Measurements from ENCODE around the gene CNNM4.

CNNM4 gene

GRCh38 chr2:96763511-96764252 is 3.0 kb downstream of the CNNM4 start:
- Histone ChIP-seq H3K36me3 (ENCODE audit: insufficient read depth, low read length) (no peaks in the 10 kb centered on the region), H3K4me1 (ENCODE audit: insufficient read depth, low read length) (peaks cover 26% of the 10 kb centered on the region), H3K27me3 (ENCODE audit: insufficient read depth, low read length) (no peaks in the 10 kb centered on the region), H3K4me3 (ENCODE audit: low read length) (peak overlapping the region; percentile 31), H2AFZ (ENCODE audit: low read depth, low read length) (no peak overlapping the region), H3K9me3 (ENCODE audit: low read length) (no peaks in the 10 kb centered on the region)

DNA sequence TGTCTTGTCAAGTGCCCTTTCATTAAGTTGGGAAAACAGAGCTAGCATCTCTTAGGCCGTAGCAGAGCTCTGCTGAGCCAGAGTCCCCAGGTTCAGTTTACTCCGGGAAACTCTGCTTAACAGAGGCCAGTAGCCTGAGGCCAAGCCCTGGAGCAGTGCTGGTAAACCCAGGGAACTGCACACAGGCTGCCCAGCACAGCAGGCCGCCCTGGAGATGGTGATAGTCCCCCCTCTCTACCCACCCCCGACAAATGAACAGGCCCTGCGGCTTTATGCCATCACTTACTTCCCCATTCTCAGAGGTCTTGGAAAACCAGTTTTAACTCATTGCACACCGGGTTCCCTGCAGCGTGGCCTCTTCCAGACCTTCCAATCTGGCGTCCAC is 3.5 kb downstream of the CNNM4 start:
- Histone ChIP-seq H3K4me1 (ENCODE audit: insufficient read depth, low read length) (peaks cover 26% of the 10 kb centered on the region), H3K4me3 (ENCODE audit: low read length) (no peak overlapping the region), H3K9me3 (ENCODE audit: low read length) (no peaks in the 10 kb centered on the region), H2AFZ (ENCODE audit: low read depth, low read length) (no peak overlapping the region), H3K36me3 (ENCODE audit: insufficient read depth, low read length) (no peaks in the 10 kb centered on the region), H3K27me3 (ENCODE audit: insufficient read depth, low read length) (no peaks in the 10 kb centered on the region)

DNA sequence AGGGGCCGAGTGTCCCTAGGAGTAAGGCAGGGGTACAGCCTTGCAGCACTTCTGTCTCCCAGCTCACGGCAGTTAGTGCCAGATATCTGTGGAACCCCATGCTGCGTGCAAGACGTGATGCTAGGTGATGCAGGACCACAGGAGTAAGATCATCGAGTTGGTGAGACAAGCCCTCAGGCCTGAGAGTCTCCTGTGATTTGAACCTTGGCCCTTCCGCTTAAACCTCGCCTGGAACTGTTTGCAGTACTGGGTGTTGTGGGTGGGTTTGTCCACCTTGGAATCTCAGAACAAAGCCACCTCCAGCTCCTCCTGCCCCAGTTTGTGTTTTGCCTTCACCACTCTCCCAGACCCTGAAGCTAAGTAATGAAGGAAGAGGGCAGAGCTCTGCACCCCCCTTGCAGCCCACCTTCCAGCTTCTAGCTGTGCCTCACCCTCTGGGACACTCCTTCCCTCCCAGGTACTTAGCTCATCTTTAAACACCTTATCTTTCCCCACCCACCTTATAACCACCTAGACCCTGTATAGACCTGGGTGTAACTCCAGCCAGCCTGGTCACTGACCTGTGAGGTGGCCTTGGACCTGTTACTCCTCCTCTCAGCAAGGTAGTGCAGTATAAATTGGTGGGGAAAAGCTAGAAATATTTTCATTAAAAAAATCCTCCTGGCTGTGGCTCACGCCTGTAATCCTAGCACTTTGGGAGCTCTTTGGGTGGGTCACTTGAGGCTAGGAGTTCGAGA is 6.6 kb downstream of the CNNM4 start:
- no peaks in the 10 kb centered on the region for H3K36me3 ChIP-seq (ENCODE audit: insufficient read depth, low read length)
- peaks cover 14% of the 10 kb centered on the region for H3K4me1 ChIP-seq (ENCODE audit: insufficient read depth, low read length)
- no peaks in the 10 kb centered on the region for H3K27me3 ChIP-seq (ENCODE audit: insufficient read depth, low read length)
- no peaks in the 10 kb centered on the region for H3K9me3 ChIP-seq (ENCODE audit: low read length)
- H2AFZ ChIP-seq (ENCODE audit: low read depth, low read length): no peak overlapping the region
- H3K4me3 ChIP-seq (ENCODE audit: low read length): no peak overlapping the region

DNA sequence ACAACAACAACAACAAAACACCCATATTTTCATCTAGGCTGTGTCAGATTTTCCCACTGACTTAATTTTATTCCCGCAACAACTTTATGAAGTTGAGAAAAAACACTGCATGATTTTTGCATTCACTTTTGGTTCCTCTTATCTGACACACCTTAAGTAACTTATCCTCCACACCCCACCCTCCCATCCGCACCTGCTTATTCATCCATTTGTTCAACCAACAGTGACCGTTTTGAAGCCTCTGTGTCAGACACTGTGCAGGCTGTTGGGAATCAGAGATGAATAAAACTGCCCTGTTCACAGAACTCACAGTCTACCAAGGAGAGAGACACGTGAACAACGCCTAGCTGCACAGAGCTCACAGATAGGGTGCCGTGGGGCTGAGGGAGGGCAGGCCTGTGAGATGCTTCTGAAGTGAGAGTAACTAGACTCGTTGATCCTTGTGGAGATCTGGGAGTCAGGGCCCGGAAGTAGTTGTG is 7.4 kb downstream of the CNNM4 start:
- Histone ChIP-seq H3K36me3 (ENCODE audit: insufficient read depth, low read length) (no peaks in the 10 kb centered on the region), H3K27me3 (ENCODE audit: insufficient read depth, low read length) (no peaks in the 10 kb centered on the region), H3K4me3 (ENCODE audit: low read length) (no peak overlapping the region), H3K9me3 (ENCODE audit: low read length) (no peaks in the 10 kb centered on the region), H3K4me1 (ENCODE audit: insufficient read depth, low read length) (peaks cover 5% of the 10 kb centered on the region), H2AFZ (ENCODE audit: low read depth, low read length) (no peak overlapping the region)

DNA sequence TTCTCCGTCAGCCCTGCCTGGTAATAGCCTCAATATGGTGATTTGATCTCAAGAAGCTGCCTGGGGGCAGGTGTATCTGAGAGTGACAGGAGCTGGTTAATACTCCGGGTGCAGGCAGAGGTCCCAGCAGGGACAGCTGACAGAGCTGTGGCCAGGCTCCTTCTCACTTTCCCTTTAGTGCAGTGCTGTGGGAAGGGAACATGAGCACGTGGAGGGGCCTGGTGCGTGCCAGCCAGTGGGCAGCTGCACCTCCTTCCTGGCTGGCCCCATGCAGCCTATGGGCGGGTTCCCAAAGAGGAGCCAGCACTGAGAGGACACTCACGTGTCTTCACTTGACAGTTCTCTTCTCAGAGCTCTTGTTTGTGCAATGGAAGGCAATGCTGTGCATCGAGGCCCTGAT is 9.1 kb downstream of the CNNM4 start:
- no peak overlapping the region for H2AFZ ChIP-seq (ENCODE audit: low read depth, low read length)
- H3K9me3 ChIP-seq (ENCODE audit: low read length): no peaks in the 10 kb centered on the region
- no peaks in the 10 kb centered on the region for H3K4me1 ChIP-seq (ENCODE audit: insufficient read depth, low read length)
- no peaks in the 10 kb centered on the region for H3K27me3 ChIP-seq (ENCODE audit: insufficient read depth, low read length)
- no peaks in the 10 kb centered on the region for H3K36me3 ChIP-seq (ENCODE audit: insufficient read depth, low read length)
- H3K4me3 ChIP-seq (ENCODE audit: low read length): no peak overlapping the region

GRCh38 chr2:96770442-96771202 is 9.9 kb downstream of the CNNM4 start:
- H3K27me3 ChIP-seq (ENCODE audit: insufficient read depth, low read length): no peaks in the 10 kb centered on the region
- no peaks in the 10 kb centered on the region for H3K36me3 ChIP-seq (ENCODE audit: insufficient read depth, low read length)
- no peaks in the 10 kb centered on the region for H3K4me1 ChIP-seq (ENCODE audit: insufficient read depth, low read length)
- H3K4me3 ChIP-seq (ENCODE audit: low read length): no peak overlapping the region
- no peak overlapping the region for H2AFZ ChIP-seq (ENCODE audit: low read depth, low read length)
- no peaks in the 10 kb centered on the region for H3K9me3 ChIP-seq (ENCODE audit: low read length)

GRCh38 chr2:96771796-96772618 is 11.3 kb downstream of the CNNM4 start:
- no peaks in the 10 kb centered on the region for H3K9me3 ChIP-seq (ENCODE audit: low read length)
- no peaks in the 10 kb centered on the region for H3K27me3 ChIP-seq (ENCODE audit: insufficient read depth, low read length)
- H2AFZ ChIP-seq (ENCODE audit: low read depth, low read length): no peak overlapping the region
- H3K4me1 ChIP-seq (ENCODE audit: insufficient read depth, low read length): no peaks in the 10 kb centered on the region
- H3K36me3 ChIP-seq (ENCODE audit: insufficient read depth, low read length): no peaks in the 10 kb centered on the region
- H3K4me3 ChIP-seq (ENCODE audit: low read length): no peak overlapping the region

- Histone ChIP-seq H3K4me3 (ENCODE audit: low read length) (no peak overlapping the region), H3K36me3 (ENCODE audit: insufficient read depth, low read length) (no peaks in the 10 kb centered on the region), H3K9me3 (ENCODE audit: low read length) (no peaks in the 10 kb centered on the region), H2AFZ (ENCODE audit: low read depth, low read length) (no peak overlapping the region), H3K4me1 (ENCODE audit: insufficient read depth, low read length) (no peaks in the 10 kb centered on the region), H3K27me3 (ENCODE audit: insufficient read depth, low read length) (no peaks in the 10 kb centered on the region)
These were observed 12.4 kb downstream of the CNNM4 start for GRCh38 chr2:96772903-96773671.

- H3K9me3 ChIP-seq (ENCODE audit: low read length): no peaks in the 10 kb centered on the region
- H3K4me3 ChIP-seq (ENCODE audit: low read length): no peak overlapping the region
- H3K27me3 ChIP-seq (ENCODE audit: insufficient read depth, low read length): no peaks in the 10 kb centered on the region
- no peaks in the 10 kb centered on the region for H3K36me3 ChIP-seq (ENCODE audit: insufficient read depth, low read length)
- H3K4me1 ChIP-seq (ENCODE audit: insufficient read depth, low read length): no peaks in the 10 kb centered on the region
- no peak overlapping the region for H2AFZ ChIP-seq (ENCODE audit: low read depth, low read length)
These were observed 13.2 kb downstream of the CNNM4 start for GRCh38 chr2:96773922-96774321.

GRCh38 chr2:96775160-96775559 is 14.5 kb downstream of the CNNM4 start:
- H3K9me3 ChIP-seq (ENCODE audit: low read length): no peaks in the 10 kb centered on the region
- H3K27me3 ChIP-seq (ENCODE audit: insufficient read depth, low read length): no peaks in the 10 kb centered on the region
- H3K36me3 ChIP-seq (ENCODE audit: insufficient read depth, low read length): no peaks in the 10 kb centered on the region
- no peak overlapping the region for H3K4me3 ChIP-seq (ENCODE audit: low read length)
- no peak overlapping the region for H2AFZ ChIP-seq (ENCODE audit: low read depth, low read length)
- H3K4me1 ChIP-seq (ENCODE audit: insufficient read depth, low read length): no peaks in the 10 kb centered on the region

GRCh38 chr2:96783388-96783787 is 22.7 kb downstream of the CNNM4 start:
- Histone ChIP-seq H3K36me3 (ENCODE audit: insufficient read depth, low read length) (no peaks in the 10 kb centered on the region), H3K4me1 (ENCODE audit: insufficient read depth, low read length) (no peaks in the 10 kb centered on the region), H3K27me3 (ENCODE audit: insufficient read depth, low read length) (no peaks in the 10 kb centered on the region), H3K4me3 (ENCODE audit: low read length) (no peak overlapping the region), H3K9me3 (ENCODE audit: low read length) (no peaks in the 10 kb centered on the region), H2AFZ (ENCODE audit: low read depth, low read length) (no peak overlapping the region)

- Histone ChIP-seq H3K9me3 (ENCODE audit: low read length) (no peaks in the 10 kb centered on the region), H3K4me3 (ENCODE audit: low read length) (no peak overlapping the region)
These were observed 26.7 kb downstream of the CNNM4 start for GRCh38 chr2:96787411-96787810.

More at GRCh38 chr2:96787411-96787810, 26.7 kb downstream of the CNNM4 start:
- Histone ChIP-seq H3K36me3 (ENCODE audit: insufficient read depth, low read length) (no peaks in the 10 kb centered on the region), H2AFZ (ENCODE audit: low read depth, low read length) (no peak overlapping the region), H3K4me1 (ENCODE audit: insufficient read depth, low read length) (no peaks in the 10 kb centered on the region), H3K27me3 (ENCODE audit: insufficient read depth, low read length) (no peaks in the 10 kb centered on the region)

Data from neuron (in vitro differentiated cells).